HG03442 (cell line): ENCODE measurements around the gene MLC1.

Source experiments
- ATAC-seq: cut with Tn5 transposase; IDR thresholded peaks from one replicate; pipeline ENCODE4 v1.9.1; 2021; ENCODE audit warnings: mild to moderate bottlenecking, moderate library complexity; ENCODE audit not compliant: unreplicated experiment

MLC1 gene

DNA sequence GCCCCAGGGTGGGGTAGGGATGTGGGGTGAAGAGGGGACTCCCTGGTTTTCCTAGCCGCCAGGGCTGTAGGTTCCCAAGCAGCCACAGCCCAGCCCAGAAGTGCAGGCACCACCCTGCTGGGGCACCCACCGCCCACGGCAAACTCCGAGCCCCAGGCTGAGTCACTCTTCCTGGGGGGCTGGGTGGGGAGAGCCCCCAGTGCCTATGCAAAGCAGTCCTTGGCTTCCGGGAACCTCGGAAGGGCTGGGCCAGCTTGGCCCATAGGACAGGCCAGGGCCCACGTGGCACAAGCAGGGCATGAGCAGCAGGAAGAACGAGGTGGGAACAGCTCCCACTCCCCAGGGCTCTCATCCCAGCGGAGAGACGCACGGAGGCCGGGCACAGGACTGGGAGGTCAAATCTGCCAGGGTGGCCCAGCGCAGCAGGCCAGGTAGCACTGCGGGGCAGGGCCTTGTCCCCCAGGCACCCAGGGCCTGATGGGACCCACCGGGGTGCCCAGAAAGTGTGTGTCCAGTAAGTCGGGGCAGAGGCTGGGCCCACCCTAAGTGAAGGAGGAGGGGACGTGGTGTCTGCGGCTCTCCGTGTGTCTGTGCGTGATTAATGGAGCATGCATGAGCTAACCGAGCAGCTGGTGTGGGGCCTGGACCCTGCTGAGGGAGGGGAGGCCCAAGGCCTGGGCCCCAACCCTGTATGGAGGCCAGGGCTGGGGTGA is 68.1 kb downstream of the MLC1 start:
- ATAC-seq: no peak

DNA sequence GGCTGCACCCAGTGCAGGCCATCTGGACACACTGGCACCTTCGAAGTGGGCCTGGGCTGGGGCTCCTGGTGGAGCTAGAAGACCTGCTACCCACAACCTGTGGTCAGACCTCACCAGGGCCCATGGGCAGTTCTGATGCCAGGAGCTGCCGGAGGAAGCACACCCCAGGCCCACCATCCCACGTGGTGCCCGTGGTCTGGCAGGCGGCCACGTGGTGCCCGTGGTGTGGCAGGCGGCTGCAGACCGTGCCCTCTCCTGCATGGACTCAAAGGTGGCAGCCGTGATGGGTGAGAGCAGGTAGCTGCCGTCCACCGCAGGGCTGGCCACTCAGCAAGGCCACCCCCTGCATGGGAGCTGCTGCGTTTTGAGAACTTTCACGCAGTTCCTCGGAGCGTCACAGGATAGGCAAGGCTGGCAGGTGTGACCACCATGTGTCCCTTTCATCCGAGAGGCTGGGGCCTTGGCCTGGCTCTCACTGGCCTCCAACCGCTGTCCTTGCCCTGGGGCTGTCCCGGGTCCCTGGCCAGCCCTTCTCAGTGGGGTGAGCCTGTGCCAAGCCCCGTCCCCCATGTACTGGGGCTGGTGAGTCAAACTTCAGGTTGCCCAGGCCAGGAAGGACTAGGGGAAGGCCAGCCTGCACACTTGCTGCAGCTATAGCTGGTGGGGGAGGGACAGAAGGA is 68.8 kb downstream of the MLC1 start:
- no peak for ATAC-seq

DNA sequence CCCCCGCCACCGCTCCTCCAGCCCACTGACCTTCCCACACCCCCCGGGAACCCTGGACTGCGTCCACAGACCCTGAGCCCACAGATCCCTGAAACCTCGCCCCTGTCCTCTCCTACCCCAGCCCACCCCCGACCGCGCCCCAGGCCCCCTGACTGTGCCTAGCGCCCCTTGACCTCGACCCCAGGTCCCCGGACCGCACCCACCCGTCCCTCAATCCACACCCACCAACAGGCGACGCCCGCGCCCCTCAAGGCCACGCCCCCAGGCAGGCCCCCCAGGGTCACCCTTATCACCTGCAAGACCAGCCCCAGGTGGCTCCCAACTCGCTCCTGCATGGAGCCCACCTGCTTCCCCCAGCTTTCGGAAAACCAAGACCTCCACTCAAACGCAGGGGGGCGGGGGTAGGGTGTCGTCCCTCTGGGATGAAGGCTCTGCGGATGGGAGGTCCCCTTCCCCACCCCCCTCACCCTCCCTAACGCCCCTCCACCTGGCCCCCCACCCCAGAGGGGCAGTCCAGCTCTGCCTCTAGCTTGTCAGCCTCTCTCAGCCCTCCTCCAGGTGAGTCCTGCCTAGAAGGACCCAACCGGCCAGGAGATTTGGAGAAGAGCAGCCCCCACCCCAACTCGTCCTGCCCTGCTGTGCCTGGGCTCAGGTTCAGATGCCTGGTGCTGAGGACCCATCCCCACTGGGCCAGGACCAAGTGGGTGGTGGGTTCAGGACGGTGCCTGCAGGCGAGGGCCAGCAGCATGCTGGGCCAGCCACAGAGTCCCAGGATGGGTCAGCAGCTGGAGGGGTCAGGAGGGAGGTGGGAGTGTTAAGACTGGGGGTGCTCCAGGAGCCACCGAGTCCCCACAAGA is 69.5 kb downstream of the MLC1 start:
- ATAC-seq: no peak

DNA sequence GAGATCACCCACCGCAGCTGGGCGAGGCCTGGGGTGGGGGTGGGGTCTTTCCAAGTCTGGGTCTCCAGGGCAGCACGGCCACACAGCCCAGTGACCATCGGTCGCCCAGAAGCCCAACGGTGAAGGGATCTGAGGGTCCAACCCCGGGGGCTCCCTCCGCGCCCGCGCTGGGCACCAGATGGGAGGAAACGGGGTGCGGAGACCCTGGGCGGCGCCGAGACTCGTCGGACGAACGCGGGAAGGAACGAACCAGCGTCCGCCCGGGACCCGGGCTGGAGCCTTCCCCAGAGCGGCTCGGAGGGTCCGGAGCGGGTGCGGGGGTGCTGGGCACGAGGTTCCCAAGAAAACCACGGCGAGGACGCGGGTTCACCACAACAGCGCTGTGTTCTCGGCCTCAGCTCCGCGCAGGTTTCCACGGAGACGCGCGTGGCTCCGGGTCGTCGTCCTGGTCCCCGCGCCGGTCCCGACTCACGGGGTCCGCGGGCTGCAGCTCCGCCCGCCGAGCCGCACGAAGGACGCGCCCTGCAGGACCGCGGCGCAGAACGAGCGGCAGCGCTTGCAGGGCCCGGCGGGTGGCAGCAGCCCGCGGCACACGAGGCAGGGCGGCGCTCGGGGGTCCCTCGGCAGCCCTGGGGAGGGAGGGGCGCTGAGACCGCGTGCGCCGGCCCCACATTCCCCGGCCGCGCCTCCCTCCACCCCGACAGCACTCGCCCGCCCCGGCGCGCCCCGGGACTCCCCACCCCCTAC is 70.4 kb downstream of the MLC1 start:
- no peak for ATAC-seq

DNA sequence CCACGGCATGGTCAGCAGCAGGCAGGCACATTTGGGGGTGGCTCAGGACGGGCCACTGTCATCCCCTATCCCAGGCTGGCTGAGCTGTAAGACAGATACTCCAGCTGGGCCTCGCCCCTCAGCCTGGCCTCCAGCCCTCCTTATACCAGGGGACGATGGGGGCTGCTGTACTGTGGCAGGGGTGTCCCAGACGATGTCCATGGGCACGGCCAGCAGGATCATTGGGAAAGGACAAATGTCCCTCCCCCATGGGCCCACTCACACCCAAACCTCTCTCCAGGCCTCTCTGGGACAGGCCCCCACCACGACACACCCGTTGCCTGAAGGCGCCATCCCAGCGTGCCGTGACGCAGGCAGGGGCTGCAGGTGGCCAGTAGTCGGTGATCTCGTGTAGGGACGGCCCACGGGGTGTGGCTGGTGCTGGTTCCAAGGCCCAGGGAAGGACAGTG is 71.1 kb downstream of the MLC1 start:
- no peak for ATAC-seq

DNA sequence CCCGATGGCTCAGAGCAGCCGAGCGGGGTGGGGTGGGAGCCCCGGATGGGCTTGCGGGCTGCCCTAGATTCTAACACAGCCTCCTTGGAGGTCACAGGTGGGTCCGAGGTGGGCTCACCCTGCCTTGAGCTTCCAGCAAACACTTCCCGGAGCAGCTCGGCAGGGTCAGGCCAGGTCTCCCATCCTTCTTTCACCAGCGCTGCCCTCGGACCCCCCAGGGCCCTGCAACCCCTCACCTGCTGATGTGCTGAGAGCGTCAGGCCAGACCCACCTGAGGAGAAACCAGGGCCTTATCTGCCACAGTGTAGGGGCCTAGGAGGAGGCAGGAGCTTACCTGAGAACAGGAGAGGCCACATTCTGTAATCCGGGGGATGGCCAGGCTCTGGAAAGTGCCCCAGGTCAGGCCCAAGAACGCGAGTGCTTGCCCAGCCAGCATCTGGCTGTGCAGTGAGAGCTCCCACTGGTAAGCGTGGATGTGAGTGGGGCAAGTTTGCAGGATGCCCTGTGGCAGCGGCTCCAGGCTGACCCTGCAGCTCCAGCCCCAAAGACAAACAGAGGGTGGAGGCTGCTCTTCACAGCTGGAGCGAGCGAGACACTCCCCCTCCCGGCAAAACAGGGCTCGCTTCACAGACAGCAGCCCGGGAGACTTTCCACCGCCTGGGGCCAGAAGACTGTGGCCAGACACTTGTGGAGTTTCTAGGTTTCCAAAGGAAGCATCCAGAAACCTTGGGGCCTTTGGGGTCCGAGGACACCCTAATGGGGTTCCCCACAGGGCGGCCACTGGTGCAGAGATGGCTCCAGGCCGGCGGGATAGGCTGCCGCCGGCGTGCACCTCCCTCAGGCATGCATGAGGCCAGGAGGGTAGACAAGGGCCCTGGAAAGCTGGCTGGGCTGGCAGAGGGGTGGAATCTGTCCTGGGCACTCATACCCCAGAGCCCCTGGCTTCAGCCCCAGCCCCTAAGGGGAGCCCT is 72.7 kb downstream of the MLC1 start, which contains the start of gene IL17REL:
Gene IL17REL, minus strand, starts transcription at position 555 of the 971 bp plus-strand sequence. Its CDS starts 119 bp downstream, at position 436.
- no peak for ATAC-seq

DNA sequence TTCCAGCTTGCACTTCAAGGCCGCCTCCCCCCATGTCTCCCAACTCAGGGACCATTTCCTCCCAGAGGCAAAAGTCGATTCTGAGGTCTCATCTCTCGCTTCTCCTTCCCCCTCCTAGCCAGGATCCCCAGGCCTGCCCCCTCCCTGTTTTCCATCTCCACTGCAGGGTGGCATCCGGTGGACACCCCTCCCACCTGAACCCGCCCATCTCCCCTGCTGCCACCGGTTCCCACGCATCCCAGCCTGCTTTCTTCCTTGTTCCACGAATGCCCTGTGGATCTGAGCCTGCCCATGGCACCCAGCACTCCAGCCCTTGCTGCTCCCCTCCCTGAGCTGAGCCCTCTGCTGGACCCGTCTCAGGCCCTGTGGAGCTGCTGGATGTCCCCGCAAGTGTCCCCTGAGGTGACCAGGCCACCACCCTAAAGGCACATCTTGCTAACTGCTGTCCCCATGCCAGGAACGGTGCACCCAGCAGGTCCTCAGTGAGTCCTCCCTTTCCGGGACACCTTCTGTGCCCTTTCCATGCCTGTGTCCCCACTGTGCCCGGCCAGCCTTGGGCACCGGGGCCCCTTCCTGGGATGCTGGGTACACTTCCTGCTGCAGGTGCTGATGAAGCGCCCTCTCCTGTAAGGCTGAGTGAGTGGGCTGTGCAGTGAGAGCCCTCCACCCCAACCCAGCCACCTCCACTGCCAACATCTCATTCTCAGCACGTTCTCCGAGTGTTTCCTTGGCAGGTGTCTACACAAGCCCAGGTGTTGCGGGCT is 73.6 kb downstream of the MLC1 start:
- no peak for ATAC-seq

DNA sequence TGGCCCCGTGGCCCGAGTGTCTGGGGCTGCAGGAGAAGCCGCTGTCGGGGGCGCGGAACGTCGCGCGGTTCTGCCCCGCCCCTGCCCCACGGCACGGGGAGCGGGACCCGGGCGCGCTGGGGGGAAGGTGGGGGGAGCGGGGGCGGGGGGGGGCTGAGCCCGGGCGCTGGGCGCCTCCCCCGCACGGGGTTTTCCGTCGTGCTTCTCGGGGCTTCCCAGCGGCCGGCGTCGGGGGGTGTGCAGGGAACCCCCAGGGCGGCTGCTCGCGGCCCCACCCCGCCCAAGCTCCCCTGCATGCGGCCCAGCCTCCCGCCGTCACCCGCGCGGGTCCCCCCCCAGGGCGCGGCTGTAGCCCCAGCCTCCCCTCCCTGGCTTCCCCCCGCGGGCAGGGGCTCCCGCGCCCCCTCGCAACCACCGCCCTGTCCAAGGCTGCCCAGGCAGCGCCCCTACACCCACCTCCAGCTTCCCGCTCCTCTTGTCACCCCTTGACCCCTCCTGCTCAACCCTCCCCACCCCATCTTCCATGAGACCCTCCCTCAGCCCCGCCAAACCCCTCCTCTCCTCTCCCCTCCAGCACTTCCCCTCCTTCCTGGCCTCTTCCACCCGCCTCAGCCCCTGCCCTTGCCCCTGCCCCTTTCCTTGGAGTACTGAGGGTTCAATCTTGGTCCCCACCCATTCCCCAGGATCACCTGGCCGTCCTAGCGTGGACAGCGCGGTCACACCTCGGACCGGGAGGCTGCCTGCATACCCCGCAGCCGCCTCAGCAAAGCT is 74.4 kb downstream of the MLC1 start:
- no peak for ATAC-seq

DNA sequence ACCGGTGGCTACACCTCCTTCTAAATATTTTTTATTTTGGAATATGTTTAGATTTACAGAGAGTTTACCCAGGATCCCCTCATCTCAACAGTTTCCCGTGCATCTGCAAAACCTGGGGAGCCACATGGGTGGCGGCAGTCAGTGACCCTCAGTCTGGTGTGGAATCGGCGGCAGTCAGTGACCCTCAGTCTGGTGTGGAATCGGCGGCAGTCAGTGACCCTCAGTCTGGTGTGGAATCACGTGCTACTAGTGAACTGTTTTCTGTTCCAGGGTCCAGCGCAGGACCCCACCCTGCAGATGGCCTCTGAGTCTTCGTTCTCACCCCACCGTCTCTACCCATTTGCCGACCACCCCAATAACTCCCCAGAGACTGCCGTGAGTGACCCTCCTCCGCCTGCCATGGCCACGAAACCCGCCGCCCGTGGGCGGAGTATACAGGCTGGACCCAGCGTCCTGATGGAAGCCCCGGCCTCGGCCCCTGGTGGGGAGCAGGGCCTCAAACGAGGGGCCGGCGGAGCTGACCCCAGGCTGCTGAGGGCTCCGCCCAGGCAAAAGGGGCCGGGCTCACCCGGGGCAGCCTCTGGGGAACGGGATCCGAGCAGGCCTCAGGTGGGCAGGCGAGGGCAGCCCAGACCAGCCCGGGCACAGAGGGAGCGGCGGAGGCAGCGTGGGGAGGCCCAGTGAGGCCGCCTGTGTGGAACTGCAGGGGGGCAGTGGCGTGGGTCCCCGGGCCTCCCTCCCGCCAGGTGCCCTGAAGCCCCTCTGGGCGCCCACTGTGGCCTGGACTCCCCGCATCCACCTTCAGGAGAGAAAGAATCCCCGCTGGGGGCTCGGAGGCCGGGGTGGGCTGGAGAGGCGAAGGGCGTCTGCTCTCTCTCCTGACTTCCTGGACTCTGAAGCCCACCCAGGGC is 75.2 kb downstream of the MLC1 start:
- ATAC-seq: no peak
